AG04449 (cell line): Measurements from ENCODE around the gene ISYNA1.

ENCODE experiments used
- CTCF ChIA-PET: fragments of 350-600 bp; formaldehyde crosslinking; extraction: SDS; loops from one replicate; lab custom pipeline; 2021; ENCODE audit warnings: antibody characterized with exemption; lab: Yijun Ruan, JAX
- POLR2A ChIA-PET: fragments of 400-600, 350-600 bp; formaldehyde crosslinking; extraction: SDS; loops from one replicate; lab custom pipeline; 2020; ENCODE audit warnings: antibody characterized with exemption, inconsistent platforms; lab: Yijun Ruan, JAX
- DNase-seq: peaks from one replicate; pipeline ENCODE4 v3.0.0-alpha.2; 2010; ENCODE audit warnings: low read depth, low spot score
- H3K4me3 ChIP-seq: 2 replicates; pipeline ENCODE4 v1.5.1; 2011; ENCODE audit warnings: low read depth, mild to moderate bottlenecking, control low read depth, low read length
- TF ChIP-seq, protein P1 (sequence below): IDR thresholded peaks from one replicate; pipeline ENCODE4 v1.5.1; 2011; ENCODE audit warnings: mild to moderate bottlenecking, moderate library complexity, low read length, control low read depth, inconsistent platforms; ENCODE audit not compliant: insufficient read depth; ENCODE audit errors: missing control alignments

ISYNA1 gene

DNA sequence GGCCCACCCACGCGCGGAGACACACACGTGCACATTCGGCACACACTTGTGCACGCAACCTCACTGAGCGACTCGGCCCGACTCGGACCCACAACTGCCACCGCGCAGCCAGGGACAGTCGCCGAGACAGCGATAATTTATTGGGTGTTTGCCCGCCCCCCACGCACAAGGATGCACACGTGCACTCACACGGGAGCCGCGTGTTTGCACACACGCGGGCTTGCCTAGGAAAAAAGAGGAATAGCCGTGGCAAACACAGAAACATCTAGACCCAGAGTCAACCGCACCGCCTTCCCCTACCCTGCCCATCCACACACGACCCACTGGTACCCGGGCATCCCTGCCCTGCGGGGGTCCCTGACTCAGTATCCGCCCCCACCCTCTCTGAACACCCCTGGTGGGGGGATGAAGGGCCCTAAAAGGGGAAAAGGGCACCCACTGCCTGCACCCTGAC is 19.9 kb downstream of the ISYNA1 start:
- POLR2A ChIA-PET, result interaction anchor here (1.0 to 5.9 kb wide), 6 partner anchors 18 to 137 kb away, joined by 4 to 42 read pairs (median 4); partner anchors contain the start of genes GDF15 and JUND
- TF ChIP-seq, protein P1, sequence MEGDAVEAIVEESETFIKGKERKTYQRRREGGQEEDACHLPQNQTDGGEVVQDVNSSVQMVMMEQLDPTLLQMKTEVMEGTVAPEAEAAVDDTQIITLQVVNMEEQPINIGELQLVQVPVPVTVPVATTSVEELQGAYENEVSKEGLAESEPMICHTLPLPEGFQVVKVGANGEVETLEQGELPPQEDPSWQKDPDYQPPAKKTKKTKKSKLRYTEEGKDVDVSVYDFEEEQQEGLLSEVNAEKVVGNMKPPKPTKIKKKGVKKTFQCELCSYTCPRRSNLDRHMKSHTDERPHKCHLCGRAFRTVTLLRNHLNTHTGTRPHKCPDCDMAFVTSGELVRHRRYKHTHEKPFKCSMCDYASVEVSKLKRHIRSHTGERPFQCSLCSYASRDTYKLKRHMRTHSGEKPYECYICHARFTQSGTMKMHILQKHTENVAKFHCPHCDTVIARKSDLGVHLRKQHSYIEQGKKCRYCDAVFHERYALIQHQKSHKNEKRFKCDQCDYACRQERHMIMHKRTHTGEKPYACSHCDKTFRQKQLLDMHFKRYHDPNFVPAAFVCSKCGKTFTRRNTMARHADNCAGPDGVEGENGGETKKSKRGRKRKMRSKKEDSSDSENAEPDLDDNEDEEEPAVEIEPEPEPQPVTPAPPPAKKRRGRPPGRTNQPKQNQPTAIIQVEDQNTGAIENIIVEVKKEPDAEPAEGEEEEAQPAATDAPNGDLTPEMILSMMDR, result no peak
- no peak for DNase-seq
- CTCF ChIA-PET, result interaction anchor here (1.0 to 11.8 kb wide), 10 partner anchors 8 to 171 kb away, joined by 3 to 298 read pairs (median 6); partner anchors contain the start of genes GDF15, JUND, PGPEP1 and REX1BD
- H3K4me3 ChIP-seq, result peak overlapping the region; percentile 29

DNA sequence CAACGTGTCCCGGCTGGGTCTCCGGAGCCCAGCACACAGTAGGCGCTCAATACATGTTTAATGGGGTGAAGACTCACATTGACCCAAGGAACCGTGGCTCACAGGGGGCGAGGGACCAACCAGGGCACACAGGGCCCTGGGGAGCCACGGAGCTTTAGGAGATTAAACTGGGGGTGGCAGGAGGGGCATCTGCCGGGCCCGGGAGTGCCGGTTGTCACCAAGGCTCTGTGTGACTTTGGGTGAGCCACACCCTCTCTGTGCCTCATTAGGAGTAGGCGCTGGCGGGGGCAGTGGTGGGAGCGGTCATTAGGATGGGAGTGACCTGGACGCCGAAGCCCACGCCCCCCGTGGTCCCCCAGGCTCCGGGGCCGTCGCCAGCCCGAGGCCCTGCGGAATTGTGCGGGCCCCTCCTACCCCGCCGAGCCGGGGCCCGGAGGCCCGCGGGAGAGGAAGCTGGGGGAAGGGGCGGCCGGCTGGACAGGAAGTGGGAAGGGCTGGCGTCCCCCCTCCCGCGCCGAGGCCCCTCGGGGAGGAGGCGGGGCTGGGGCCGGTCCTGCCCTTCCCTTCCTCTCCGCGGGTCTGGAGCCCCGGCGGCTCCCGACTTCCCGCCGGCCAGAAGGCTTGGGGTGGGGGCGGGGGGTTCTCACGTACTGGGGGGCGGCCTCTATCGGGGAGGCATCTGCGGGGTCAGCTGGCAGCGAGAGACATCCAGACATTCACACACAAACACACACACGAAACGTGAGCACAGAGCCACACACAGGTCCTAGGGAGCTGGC is 20.5 kb downstream of the ISYNA1 start:
- CTCF ChIA-PET, result interaction anchor here (1.0 to 11.8 kb wide), 14 partner anchors 9 to 569 kb away, joined by 3 to 298 read pairs (median 6); partner anchors contain the start of genes GDF15, JUND and PGPEP1
- no peak for DNase-seq
- peak overlapping the region; percentile 45 for H3K4me3 ChIP-seq
- TF ChIP-seq, protein P1, result no peak
- POLR2A ChIA-PET, result interaction anchor here (0.6 to 5.9 kb wide), 5 partner anchors 12 to 137 kb away, joined by 4 to 42 read pairs (median 4); partner anchors contain the start of genes GDF15 and JUND

DNA sequence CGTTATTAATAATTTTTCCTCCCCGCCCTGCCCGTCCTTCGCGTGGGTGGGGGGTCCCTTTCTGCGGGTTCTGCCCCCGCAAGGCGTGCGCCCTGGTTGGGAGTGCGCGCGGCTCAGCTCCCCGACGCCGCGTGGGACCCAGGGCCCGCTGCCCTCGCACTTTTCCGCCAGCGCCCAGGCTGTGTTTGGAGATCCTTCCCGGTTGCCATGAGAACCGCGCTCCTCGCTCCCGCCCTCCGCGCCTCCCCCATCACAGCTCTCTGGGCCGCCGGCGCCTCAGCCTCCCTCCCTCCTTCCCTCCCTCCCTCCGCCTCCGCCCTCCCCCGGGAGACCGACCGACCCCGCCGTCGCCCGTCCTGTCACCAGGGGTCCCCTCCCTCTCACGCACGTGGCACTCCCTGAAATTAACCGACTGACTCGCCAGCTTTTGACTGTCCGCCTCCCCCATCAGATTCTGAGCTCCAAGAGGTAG is 21.1 kb downstream of the ISYNA1 start:
- no peak for DNase-seq
- H3K4me3 ChIP-seq, result peak overlapping the region; percentile 45
- CTCF ChIA-PET, result interaction anchor here (0.7 to 11.8 kb wide), 15 partner anchors 10 to 570 kb away, joined by 3 to 298 read pairs (median 6); partner anchors contain the start of genes GDF15, JUND and PGPEP1
- TF ChIP-seq, protein P1, result no peak
- POLR2A ChIA-PET, result interaction anchor here (1.0 to 5.9 kb wide), 3 partner anchors 9 to 136 kb away, joined by 3 to 42 read pairs (median 4); partner anchors contain the start of gene JUND

DNA sequence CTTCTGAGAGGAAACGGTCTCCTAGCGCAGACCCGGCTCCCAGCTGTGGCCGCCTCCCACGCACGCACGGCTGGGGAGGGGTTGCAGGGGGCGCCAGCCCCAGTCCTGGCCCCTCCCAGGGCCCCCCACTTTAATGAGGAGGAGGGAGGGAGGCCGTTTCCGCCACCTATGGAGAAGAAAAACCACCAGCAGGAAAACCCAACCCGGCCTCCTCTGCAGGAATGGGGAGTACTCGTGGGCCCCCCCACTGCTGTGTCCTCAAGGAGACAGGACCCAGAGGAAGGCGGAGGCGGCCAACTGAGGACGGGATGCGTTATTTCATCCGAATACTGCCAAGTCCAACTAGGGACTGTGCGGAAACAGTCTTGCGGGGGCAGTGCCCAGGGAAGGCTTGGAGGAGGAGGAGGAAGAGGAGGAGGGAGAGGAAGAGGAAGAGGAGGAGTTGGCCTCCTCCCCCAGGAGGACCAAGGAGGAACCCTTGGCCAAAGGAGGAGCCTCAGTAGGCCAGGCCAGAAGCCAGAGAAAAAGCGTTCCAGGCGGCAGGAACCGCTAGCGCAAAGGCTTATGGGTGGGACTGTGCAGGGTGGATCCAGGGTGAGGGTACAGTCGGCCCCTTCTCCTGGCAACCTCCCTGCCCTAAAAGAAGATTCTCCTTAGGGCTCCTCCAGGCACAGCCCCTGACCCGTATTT is 22.6 kb downstream of the ISYNA1 start:
- ChIA-PET CTCF (interaction anchor here (0.6 to 11.8 kb wide), 16 partner anchors 10 to 209 kb away, joined by 3 to 298 read pairs (median 8); partner anchors contain the start of genes GDF15, JUND and PGPEP1), POLR2A (interaction anchor here (5.9 kb wide), 1 partner anchor 135 kb away, joined by 42 read pairs; the partner anchor contains the start of gene JUND)
- TF ChIP-seq, protein P1, result no peak
- DNase-seq, result no peak
- H3K4me3 ChIP-seq, result peak overlapping the region; percentile 44

DNA sequence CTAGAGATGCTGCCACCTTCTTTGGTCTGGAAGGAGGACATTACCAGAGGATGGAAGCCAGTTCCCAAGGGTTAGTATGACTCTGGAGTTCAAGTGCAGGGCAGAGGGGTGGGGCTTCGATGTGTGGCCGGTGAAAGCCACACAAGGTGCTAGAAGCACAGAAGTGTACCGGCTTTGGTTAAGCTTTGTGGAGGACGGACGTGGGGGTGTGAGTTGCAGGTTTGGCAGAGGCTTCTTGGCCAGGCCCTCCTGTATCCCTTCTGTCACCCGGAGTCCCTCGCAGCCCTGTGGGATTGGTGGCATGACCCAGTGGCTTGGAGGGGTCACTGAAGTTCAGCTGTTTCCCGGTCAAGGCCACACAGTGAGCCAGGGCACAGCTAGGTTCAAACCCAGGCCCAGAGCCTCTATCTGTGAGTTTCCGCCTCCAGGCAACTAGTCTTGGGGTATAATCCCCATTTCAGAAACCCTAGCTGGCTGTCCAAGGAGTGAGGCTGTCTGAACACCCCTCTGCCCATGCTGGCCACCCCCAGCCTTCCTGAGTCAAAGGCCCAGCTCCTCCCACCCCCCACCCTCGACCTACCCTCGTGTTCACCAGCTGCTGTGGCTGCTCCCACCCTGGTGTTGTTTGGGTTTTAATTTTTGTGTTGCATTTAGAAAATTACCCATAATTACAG is 23.3 kb downstream of the ISYNA1 start:
- DNase-seq, result no peak
- POLR2A ChIA-PET, result interaction anchor here (0.6 to 5.9 kb wide), 3 partner anchors 11 to 134 kb away, joined by 3 to 42 read pairs (median 3); partner anchors contain the start of genes JUND and LSM4
- CTCF ChIA-PET, result interaction anchor here (0.6 to 11.8 kb wide), 16 partner anchors 8 to 209 kb away, joined by 3 to 298 read pairs (median 6); partner anchors contain the start of genes GDF15, JUND and PGPEP1
- TF ChIP-seq, protein P1, result no peak
- H3K4me3 ChIP-seq, result peak overlapping the region; percentile 44
